Midbrain (tissue), 1 donor: ENCODE measurements around the gene CAMK1D.
"Not testable (repeated sequence)": the region's sequence is repeated elsewhere in the genome, so short reads cannot be mapped to it uniquely, and the experiment has no call there.

Experiments
- DNase-seq: peaks from one replicate; lab custom pipeline; 2025; lab: John Stamatoyannopoulos, UW

The CAMK1D gene

GRCh38 chr10:12469345-12469744 lies 120.0 kb downstream of the CAMK1D start:
- DNase-seq, result no peak

GRCh38 chr10:12470719-12471118 lies 121.4 kb downstream of the CAMK1D start:
- no peak for DNase-seq

GRCh38 chr10:12471135-12471534 lies 121.8 kb downstream of the CAMK1D start:
- DNase-seq, result no peak

- no peak for DNase-seq
These were observed 124.1 kb downstream of the CAMK1D start for GRCh38 chr10:12473491-12473890.

- no peak for DNase-seq
These were observed 125.5 kb downstream of the CAMK1D start for GRCh38 chr10:12474727-12475412.

GRCh38 chr10:12476656-12477055 lies 127.3 kb downstream of the CAMK1D start:
- no peak for DNase-seq

GRCh38 chr10:12479437-12479844 lies 130.1 kb downstream of the CAMK1D start:
- no peak for DNase-seq

GRCh38 chr10:12479924-12480323 lies 130.6 kb downstream of the CAMK1D start:
- no peak for DNase-seq

- no peak for DNase-seq
These were observed 131.1 kb downstream of the CAMK1D start for GRCh38 chr10:12480440-12480839.

GRCh38 chr10:12481924-12482323 lies 132.6 kb downstream of the CAMK1D start:
- DNase-seq, result no peak

- no peak for DNase-seq
These were observed 133.2 kb downstream of the CAMK1D start for GRCh38 chr10:12482587-12482986.

GRCh38 chr10:12484002-12484918 lies 134.9 kb downstream of the CAMK1D start:
- no peak for DNase-seq

- DNase-seq, result no peak
These were observed 135.8 kb downstream of the CAMK1D start for GRCh38 chr10:12484941-12485805.

- DNase-seq, result no peak
These were observed 138.0 kb downstream of the CAMK1D start for GRCh38 chr10:12487366-12487765.

GRCh38 chr10:12488626-12489025 lies 139.3 kb downstream of the CAMK1D start:
- DNase-seq, result no peak

GRCh38 chr10:12489357-12489756 lies 140.0 kb downstream of the CAMK1D start:
- no peak for DNase-seq

- DNase-seq, result no peak
These were observed 140.5 kb downstream of the CAMK1D start for GRCh38 chr10:12489806-12490205.

GRCh38 chr10:12490963-12491362 lies 141.6 kb downstream of the CAMK1D start:
- DNase-seq, result no peak

GRCh38 chr10:12491491-12491890 lies 142.1 kb downstream of the CAMK1D start:
- DNase-seq, result no peak

GRCh38 chr10:12492016-12492415 lies 142.7 kb downstream of the CAMK1D start:
- no peak for DNase-seq

GRCh38 chr10:12497046-12497445 lies 147.7 kb downstream of the CAMK1D start:
- not testable (repeated sequence) for DNase-seq
